Endothelial cell of umbilical vein (primary cell): ENCODE results near the gene CNOT4. TPM values are rescaled to one million over a fixed set of nuclear protein-coding genes. Genes with fewer than 3 reads are reported as not detected.
A peak's percentile ranks its signal among the peaks of the same experiment; 100 is the strongest.

Experiments
- BruUV-seq: library from RNA; stranded (reverse); fragments of 400-500 nt; replicated peaks from 2 replicates; lab custom pipeline; 2021; lab: Mats Ljungman, UMichigan
- CTCF ChIA-PET: fragments of 300-600, 350-600 bp; sonication (Branson Sonifier 250); formaldehyde crosslinking; loops from one replicate; lab custom pipeline; 2021; ENCODE audit warnings: antibody characterized with exemption, inconsistent platforms; lab: Charles Lee
- POLR2A ChIA-PET: fragments of 300-600, 350-600 bp; sonication (Branson Sonifier 250); formaldehyde crosslinking; loops from one replicate; lab custom pipeline; 2021; ENCODE audit warnings: antibody characterized with exemption, inconsistent platforms; lab: Charles Lee
- DNase-seq: peaks from one replicate; pipeline ENCODE4 v3.0.0-alpha.2; 2011; ENCODE audit warnings: low read depth, low spot score
- FAIRE-seq: peaks from 2 replicates; lab custom pipeline; 2011; peaks lifted over from hg19 to GRCh38; lab: Jason Lieb, UNC
- H2AFZ ChIP-seq: 2 replicates; pipeline ENCODE4 v1.6.0; 2012; ENCODE audit warnings: low read depth, low read length, control low read depth, inconsistent platforms
- H3K27ac ChIP-seq: 2 replicates; pipeline ENCODE4 v1.5.1; 2011; ENCODE audit warnings: low read depth, mild to moderate bottlenecking, control low read depth, low read length, moderate library complexity; ENCODE audit not compliant: insufficient read depth
- H3K27me3 ChIP-seq, 2 experiments: 2 replicates each; pipeline versions ENCODE4 v1.6.0 to v1.6.1; 2011; ENCODE audit warnings: low read length in 2 of 2, mixed read lengths in 1 of 2; ENCODE audit not compliant: control insufficient read depth in 2 of 2, insufficient read depth in 2 of 2
- H3K36me3 ChIP-seq, 2 experiments: 2 replicates in 1 of 2; 3 replicates in 1 of 2; pipeline ENCODE4 v1.5.1; 2011; ENCODE audit warnings: low read length in 2 of 2, mild to moderate bottlenecking in 1 of 2, moderate library complexity in 1 of 2; ENCODE audit not compliant: control insufficient read depth in 2 of 2, insufficient read depth in 2 of 2; ENCODE audit errors: extremely low read depth in 1 of 2
- H3K4me1 ChIP-seq: 3 replicates; pipeline ENCODE4 v1.5.1; 2011; ENCODE audit warnings: mild to moderate bottlenecking, low read length; ENCODE audit not compliant: control insufficient read depth, insufficient read depth; ENCODE audit errors: extremely low read depth
- H3K4me2 ChIP-seq: 2 replicates; pipeline ENCODE4 v1.6.1; 2011; ENCODE audit warnings: low read length, control low read depth, mixed read lengths; ENCODE audit not compliant: insufficient read depth
- H3K4me3 ChIP-seq, 3 experiments: fragments of 200-600 bp in 1 of 3; sonication (generic), shearing (Covaris generic) in 1 of 3; replicated peaks in 1 of 3; 2 replicates each; pipeline ENCODE4 v1.5.1; 2011 to 2016; ENCODE audit warnings: control low read depth in 3 of 3, low read length in 3 of 3, mild to moderate bottlenecking in 2 of 3, inconsistent platforms in 1 of 3, low read depth in 1 of 3, moderate library complexity in 1 of 3; ENCODE audit not compliant: insufficient read depth in 1 of 3
- H3K79me2 ChIP-seq: 2 replicates; pipeline ENCODE4 v1.6.0; 2012; ENCODE audit warnings: low read length, inconsistent platforms; ENCODE audit not compliant: control insufficient read depth, insufficient read depth
- H3K9ac ChIP-seq: replicated peaks from 2 replicates; pipeline ENCODE3; 2011; ENCODE audit warnings: low read length, control low read depth; ENCODE audit not compliant: insufficient read depth; ENCODE audit errors: extremely low read depth
- H3K9me1 ChIP-seq: replicated peaks from 3 replicates; pipeline ENCODE4 v1.6.0; 2011; ENCODE audit warnings: mild to moderate bottlenecking, low read length; ENCODE audit not compliant: control insufficient read depth, insufficient read depth; ENCODE audit errors: extremely low read depth
- H3K9me3 ChIP-seq: replicated peaks from 2 replicates; pipeline ENCODE4 v1.5.1; 2012; ENCODE audit warnings: low read length, inconsistent platforms; ENCODE audit not compliant: control insufficient read depth, insufficient read depth
- H4K20me1 ChIP-seq: replicated peaks from 2 replicates; pipeline ENCODE3; 2011; ENCODE audit warnings: mild to moderate bottlenecking, low read length; ENCODE audit not compliant: control insufficient read depth, insufficient read depth; ENCODE audit errors: extremely low read depth
- CTCF ChIP-seq, 2 donors: IDR thresholded peaks; 1 replicate in 1 of 2; 2 replicates in 1 of 2; pipeline ENCODE4 v1.5.1; 2011; ENCODE audit warnings: low read length in 2 of 2, mild to moderate bottlenecking in 2 of 2, moderate library complexity in 2 of 2, control low read depth in 1 of 2, inconsistent platforms in 1 of 2, low read depth in 1 of 2; ENCODE audit not compliant: insufficient read depth in 1 of 2; ENCODE audit errors: extremely low read depth in 1 of 2
- EZH2 ChIP-seq: IDR thresholded peaks from 2 replicates; pipeline ENCODE4 v1.6.1; 2012; ENCODE audit warnings: borderline replicate concordance, low read depth, mild to moderate bottlenecking, moderate library complexity, low read length, inconsistent platforms; ENCODE audit not compliant: severe bottlenecking
- FOS ChIP-seq: IDR thresholded peaks from 2 replicates; pipeline ENCODE4 v1.6.1; 2011; ENCODE audit warnings: mild to moderate bottlenecking, low read length, moderate library complexity, borderline replicate concordance; ENCODE audit not compliant: insufficient read depth
- GATA2 ChIP-seq: IDR thresholded peaks from 2 replicates; pipeline ENCODE4 v1.7.0; 2011; ENCODE audit warnings: low read depth, mild to moderate bottlenecking, moderate library complexity, mixed read lengths, low read length; ENCODE audit not compliant: insufficient read length, insufficient read depth
- JUN ChIP-seq: IDR thresholded peaks from 2 replicates; pipeline ENCODE4 v1.6.1; 2011; ENCODE audit warnings: borderline replicate concordance, low read depth; ENCODE audit not compliant: insufficient read length, insufficient read depth
- MYC ChIP-seq: IDR thresholded peaks from one replicate; pipeline ENCODE4 v1.6.1; 2011; ENCODE audit warnings: mild to moderate bottlenecking, low read depth, low read length
- POLR2A ChIP-seq: IDR thresholded peaks from 2 replicates; pipeline ENCODE4 v1.6.1; 2012; ENCODE audit warnings: low read depth, mild to moderate bottlenecking, control low read depth, low read length
- POLR2AphosphoS5 ChIP-seq: IDR thresholded peaks from 2 replicates; pipeline ENCODE4 v1.6.1; 2012; ENCODE audit warnings: low read depth, mild to moderate bottlenecking, control low read depth, low read length, moderate library complexity; ENCODE audit not compliant: insufficient read depth
- dilution Hi-C: fragments of 300-500 bp; cut with MboI; formaldehyde crosslinking; loops from one replicate; pipeline ENCODE4 v1.15.0; 2019; ENCODE audit warnings: low sequenced_read_pairs; ENCODE audit not compliant: extremely low pct_ligation_motif_present
- intact Hi-C: fragments of 100-400 bp; cut with micrococcal nuclease; formaldehyde crosslinking; loops from one replicate; pipeline ENCODE4 v1.10.0; 2022
- polyA plus RNA-seq, 4 experiments: library from polyadenylated mRNA; depleted of rRNA in 3 of 4; stranded (reverse) in 3 of 4; unstranded in 1 of 4; fragments of >200 nt; gene quantifications; 2 replicates each; pipeline versions ENCODE4 v1.2.1 to v1.2.3, GENCODE V29; 2011 to 2012; ENCODE audit warnings: missing spikeins in 1 of 4
- total RNA-seq: library from RNA; stranded (reverse); gene quantifications from 2 replicates; pipeline ENCODE4 v1.2.3, GENCODE V29; 2021
- TF ChIP-seq, protein P1 (sequence below): IDR thresholded peaks from 2 replicates; pipeline ENCODE4 v1.6.1; 2011; ENCODE audit not compliant: insufficient read depth, insufficient read length

The CNOT4 gene
- total and polyA plus RNA-seq, 2 donors (not counting 3 experiments of a cell fraction or from before 2014, with no cell fraction given) = 10.3 to 21.7 TPM

DNA sequence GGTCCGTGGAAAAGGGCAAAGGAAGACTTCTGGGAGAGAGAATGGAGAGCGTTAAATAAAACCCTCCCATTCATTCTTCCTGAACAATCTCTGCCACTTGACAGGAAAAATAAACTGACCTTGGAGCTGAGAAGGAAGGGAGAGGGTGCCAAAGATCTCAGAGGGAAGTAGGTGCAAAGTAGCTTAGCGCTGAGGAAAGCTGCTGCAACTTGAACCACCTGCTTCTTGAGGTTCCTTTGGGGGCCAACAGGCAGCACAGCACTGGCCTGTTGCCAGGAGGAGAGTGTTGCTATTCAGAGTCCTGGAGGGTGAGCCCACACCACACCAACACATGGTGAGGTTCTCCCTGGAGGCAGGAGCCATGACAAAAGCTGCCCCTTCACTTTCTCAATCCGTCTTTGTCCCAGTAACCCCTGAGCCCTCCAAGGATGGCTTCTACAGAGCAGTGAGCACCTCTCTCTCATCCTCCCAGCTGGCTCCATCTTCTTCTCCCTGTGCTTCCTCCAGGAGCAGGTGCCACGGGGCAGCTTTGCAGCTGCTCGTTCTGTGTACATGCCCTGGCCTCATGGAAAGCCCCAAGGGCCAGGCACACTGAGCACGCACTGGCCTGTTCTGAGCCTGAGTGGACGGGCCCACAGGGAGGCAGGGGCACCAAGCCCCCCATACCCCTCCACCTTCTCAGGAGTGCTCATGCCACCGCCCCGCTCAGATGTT lies 174.9 kb downstream of the CNOT4 start:
- DNase-seq (peak; percentile 54), FAIRE-seq (peak; percentile 58)
- H3K4me1 ChIP-seq = peaks cover 6% of the 10 kb centered on the region
- H3K79me2 ChIP-seq = no peaks in the 10 kb centered on the region
- TF ChIP-seq JUN (no peak), CTCF (IDR thresholded peaks at IDR 0.05; ENCODE audit: extremely low read depth in 1 of 2, insufficient read depth in 1 of 2, low read depth in 1 of 2, low read length in 2 of 2) (no peak), GATA2 (no peak), POLR2A (no peak), FOS (no peak), POLR2AphosphoS5 (no peak), MYC (no peak), EZH2 (no peak)
- TF ChIP-seq, protein P1, sequence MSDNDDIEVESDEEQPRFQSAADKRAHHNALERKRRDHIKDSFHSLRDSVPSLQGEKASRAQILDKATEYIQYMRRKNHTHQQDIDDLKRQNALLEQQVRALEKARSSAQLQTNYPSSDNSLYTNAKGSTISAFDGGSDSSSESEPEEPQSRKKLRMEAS = no peak
- dilution Hi-C loops (no loop called here), intact Hi-C loops (loop anchor here (1.0 to 2.0 kb wide), 3 partner anchors 14 to 54 kb away; no protein-coding TSS in a partner anchor)
- H2AFZ ChIP-seq = no peak overlapping the region
- no peak overlapping the region for H3K9ac ChIP-seq
- no peaks in the 10 kb centered on the region for H3K27me3 ChIP-seq
- H3K9me3 ChIP-seq = no peaks in the 10 kb centered on the region
- no peaks in the 10 kb centered on the region for H3K9me1 ChIP-seq
- H3K4me3 ChIP-seq = no peak overlapping the region
- ChIA-PET POLR2A (no interaction called here), CTCF (interaction anchor here (0.7 to 4.0 kb wide), 15 partner anchors 13 to 310 kb away, joined by 3 to 127 read pairs (median 4); no protein-coding TSS in a partner anchor)
- H3K27ac ChIP-seq = no peak overlapping the region
- H3K4me2 ChIP-seq = no peak overlapping the region
- H4K20me1 ChIP-seq = no peaks in the 10 kb centered on the region
- no TSS peak for BruUV-seq
- H3K36me3 ChIP-seq = no peaks in the 10 kb centered on the region
